Esophagus squamous epithelium (tissue), 4 donors: ENCODE data around the gene PKN3.
A peak's percentile ranks its signal among the peaks of the same experiment; 100 is the strongest.

Source experiments
- POLR2A ChIP-seq, 4 donors: fragments of 450-650 bp; IDR thresholded peaks; one replicate each; pipeline ENCODE4 v1.6.1; 2017; ENCODE audit warnings: antibody characterized with exemption in 4 of 4, mild to moderate bottlenecking in 4 of 4, moderate library complexity in 3 of 4
- TF ChIP-seq, protein P1 (sequence below), 6 experiments: fragments of 450-650 bp in 4 of 6; fragments of 200-600 bp in 2 of 6; sonication (generic) in 2 of 6; IDR thresholded peaks; one replicate each; pipeline ENCODE4 v1.5.1; 2016 to 2019; ENCODE audit warnings: antibody characterized with exemption in 6 of 6, mild to moderate bottlenecking in 4 of 6, moderate library complexity in 4 of 6

DNA sequence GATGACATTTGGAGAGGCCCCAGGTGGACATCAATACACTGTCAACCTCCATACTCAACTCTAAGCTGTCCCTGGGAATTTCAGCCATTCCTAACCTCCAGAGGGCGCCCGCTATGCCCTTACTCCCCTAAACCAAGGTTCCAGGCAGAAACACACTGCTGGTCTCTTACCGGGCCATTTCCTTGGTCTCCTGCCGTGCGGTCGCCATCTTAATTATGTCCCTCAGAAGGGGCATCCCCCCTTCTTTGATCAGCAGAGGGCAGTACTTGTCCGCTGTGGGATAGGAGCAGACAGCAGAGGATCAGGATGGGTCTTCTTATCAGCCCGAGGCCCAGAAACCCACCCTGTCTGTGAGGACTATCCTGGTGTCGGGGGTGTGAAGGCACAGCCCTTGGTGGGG is 31.0 kb downstream of the PKN3 start:
- TF ChIP-seq, protein P1, sequence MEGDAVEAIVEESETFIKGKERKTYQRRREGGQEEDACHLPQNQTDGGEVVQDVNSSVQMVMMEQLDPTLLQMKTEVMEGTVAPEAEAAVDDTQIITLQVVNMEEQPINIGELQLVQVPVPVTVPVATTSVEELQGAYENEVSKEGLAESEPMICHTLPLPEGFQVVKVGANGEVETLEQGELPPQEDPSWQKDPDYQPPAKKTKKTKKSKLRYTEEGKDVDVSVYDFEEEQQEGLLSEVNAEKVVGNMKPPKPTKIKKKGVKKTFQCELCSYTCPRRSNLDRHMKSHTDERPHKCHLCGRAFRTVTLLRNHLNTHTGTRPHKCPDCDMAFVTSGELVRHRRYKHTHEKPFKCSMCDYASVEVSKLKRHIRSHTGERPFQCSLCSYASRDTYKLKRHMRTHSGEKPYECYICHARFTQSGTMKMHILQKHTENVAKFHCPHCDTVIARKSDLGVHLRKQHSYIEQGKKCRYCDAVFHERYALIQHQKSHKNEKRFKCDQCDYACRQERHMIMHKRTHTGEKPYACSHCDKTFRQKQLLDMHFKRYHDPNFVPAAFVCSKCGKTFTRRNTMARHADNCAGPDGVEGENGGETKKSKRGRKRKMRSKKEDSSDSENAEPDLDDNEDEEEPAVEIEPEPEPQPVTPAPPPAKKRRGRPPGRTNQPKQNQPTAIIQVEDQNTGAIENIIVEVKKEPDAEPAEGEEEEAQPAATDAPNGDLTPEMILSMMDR (IDR thresholded peaks at IDR 0.05): peak; percentile 27 to 70 (median 52)
- no peak for TF ChIP-seq POLR2A (IDR thresholded peaks at IDR 0.05)
